CD4-positive, alpha-beta T cell treated with Interleukin-4 for 4 hours (primary cell): Measurements from ENCODE around the gene QKI.
A peak's percentile ranks its signal among the peaks of the same experiment; 100 is the strongest.
"Not testable (repeated sequence)": the region's sequence is repeated elsewhere in the genome, so short reads cannot be mapped to it uniquely, and the experiment has no call there.

Experiments
- DNase-seq: peaks from one replicate; pipeline ENCODE4 v3.0.0-alpha.2; 2020

QKI gene

DNA sequence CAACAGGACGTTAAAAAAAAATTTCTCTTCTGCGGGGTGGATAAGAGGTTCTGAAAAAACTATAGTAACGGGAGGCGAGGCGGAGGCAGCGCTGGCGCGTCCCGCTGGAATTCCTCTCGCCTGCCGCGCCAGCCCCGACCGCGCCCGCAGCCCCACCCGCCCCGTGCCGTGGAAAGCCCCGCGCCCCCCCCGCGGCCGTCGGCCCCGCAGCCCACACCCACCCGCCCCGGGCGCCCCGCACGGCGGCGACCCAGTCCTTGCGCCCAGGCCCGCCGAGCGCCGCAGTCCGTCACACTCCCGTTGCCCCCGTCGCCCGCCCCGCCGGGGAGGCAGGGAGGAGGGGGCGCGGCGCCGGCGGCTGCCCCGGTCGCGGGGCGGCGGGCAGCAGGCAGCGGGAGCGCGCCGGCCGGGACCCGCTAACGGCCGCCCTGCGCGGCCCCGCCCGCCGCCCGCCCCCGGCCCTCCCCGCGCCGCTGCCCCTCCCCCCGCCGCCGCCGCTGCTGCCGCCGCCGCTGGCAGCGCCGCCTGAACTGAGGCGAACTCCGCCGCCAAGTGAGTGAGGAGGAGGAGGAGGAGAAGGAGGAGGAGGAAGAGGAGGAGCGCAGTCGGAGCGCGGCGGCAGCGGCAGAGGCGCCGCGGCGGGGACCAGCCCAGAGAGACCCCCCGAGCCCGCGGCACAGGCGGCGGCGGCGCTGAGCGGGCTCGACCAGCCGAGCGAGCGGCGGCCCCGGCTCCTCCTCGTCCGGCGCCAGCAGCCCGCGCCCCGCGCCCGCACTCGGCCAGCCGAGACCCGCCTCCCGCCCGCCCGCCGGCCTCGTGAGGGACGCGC is at the start of gene QKI:
Gene QKI, plus strand, starts transcription at position 602 of the 829 bp plus-strand sequence. CDS start 476 bp downstream, outside the sequence.
- peak; percentile 88 for DNase-seq

DNA sequence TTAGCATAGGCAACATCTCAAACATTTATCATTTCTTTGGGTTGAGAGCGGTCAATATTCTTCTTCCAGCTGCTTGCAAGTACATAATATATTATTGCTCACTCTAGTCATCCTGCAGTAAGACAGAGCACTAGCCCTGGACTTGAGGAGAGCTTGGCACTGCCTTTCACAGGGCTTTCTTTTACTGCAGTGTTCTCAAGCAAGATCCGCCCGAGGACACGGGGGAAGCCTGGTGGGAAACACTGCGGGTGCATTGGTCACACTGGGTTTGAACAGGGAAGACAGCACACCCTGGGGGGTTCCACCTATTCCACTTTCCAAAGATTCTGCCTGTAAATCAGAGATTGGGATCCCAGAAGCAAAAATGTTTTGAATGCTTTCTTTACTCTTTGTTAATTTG is 48.2 kb upstream of the QKI start:
- no peak for DNase-seq

DNA sequence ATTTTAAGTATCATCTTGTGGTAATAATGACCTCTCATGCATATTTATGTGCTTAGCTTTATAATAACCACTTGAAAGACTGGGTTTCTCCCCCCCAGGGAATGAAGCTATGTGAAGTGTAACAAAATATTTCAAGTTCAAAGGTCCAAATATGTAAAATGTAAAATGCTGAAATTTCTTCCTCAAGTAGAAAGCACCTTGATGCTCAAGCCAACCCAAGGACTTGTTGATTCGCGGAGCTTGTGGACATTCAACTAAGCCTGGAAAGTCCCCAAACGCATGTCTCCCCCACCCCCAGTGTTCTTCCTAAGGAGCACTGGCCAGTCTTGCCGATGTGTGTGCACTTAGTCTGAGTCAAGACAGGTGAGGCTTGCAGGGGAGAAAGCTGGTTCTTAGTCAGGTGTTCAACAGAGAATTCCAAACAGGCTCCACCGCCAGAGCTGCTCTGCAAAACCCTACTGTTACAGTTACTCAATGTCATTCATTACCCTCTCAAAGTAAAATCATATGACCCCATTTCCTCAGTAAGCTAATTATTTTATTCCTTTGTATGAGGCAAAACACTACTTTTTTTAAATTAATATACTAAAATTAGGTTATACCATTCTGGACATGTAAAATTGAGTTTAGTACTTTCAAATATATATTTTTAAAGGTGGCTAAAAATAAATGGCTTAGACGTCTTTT is 46.9 kb upstream of the QKI start:
- DNase-seq: no peak

DNA sequence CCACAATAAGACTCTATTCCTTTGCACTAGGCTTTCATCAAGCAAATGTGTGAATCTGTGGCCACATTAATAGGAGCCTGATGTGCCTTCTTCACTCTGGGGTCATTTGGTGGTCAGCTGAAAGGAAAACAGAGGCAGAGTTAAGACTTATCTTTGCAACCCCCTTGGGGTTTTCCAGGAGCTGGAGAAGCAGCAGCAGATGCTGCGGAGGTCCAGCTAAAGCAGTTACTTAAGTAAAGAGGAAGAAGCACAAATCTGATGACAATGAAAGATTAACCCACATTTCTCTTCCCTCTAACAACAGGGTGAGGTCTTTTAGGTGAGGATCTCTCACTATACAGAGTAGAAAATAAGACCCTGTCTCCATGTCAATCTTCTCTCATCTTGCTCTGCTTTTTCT is 45.4 kb upstream of the QKI start:
- no peak for DNase-seq

DNA sequence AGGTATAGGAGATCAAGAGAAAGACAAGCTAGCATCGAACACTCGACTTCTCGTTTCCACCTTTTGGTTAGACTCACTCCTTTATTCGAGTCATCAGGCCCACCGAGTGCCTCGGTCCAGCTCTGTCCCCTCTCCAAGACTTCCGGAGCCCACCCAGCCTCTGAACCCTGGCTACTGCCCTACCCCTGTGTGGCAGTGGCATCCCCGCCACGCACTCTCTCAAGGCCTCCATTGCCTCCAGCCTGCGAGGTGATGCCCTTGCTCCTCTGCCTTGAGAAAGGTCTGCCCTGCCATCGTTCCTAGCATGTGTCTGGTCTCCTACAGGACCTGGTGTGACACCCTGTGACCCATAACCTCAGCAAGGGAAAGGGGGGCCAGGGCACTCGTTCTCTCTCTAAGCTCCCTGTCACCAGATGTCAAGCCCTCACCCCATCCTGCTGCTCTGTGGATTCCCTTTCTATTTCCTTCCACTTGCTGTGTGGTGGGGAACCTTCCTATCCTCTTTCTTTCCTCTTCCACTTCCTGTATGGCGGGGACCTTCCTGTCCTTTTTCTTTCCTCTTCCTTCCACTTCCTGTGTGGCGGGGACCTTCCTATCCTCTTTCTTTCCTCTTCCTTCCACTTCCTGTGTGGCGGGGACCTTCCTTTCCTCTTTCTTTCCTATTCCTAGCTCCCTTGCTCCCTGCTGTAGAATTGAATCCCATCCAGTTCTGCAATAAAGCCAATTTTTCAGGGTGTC is 44.7 kb upstream of the QKI start:
- no peak for DNase-seq

DNA sequence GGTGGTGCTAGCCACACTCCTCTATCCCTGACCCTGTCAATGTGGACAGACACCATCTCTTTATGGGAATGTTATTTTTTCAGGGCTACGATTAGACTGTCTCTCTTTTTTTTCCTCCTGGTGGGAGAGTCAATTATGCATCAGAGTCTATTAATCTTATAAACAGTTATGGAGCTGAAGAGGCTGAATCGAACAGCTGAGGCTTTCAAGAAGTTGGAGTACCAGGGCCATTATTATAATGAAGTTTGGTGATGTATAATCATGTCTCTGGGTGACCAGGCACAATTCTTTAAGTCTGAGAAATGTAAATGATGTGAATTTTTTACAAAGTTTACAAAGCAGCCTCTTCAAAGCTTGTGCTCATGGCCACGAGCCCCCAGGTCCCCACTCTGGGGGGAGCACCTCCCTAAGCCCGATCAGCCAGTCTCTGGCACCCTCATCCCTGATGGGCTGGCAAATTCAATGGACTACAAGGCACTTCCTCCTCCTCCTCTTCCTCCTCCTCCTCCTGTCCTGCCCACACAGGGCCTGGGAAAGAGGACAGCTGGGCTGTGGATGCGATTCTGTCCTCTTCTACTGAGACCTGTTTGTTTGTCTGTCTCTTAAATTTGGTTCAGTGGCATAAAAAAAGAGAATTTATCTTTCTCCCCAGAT is 43.9 kb upstream of the QKI start:
- no peak for DNase-seq

DNA sequence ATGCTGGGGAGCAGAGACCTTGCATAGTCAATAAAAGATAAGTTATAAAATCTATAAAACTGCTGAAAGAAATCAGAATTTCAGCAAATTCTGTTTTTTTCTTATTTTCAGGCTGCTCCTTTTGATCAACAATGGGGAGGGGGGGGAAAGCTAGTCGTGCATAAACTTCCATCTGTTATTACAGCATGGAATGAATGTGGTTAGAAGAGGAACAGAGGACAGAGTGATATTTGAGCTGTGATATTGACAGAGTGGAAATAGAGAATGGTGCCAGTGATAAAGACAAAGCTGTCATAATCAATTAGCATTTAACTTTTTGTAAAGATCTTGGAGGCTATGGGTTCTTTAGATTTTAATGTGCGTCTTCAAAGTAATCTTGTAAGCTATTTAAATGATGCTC is 43.4 kb upstream of the QKI start:
- no peak for DNase-seq

DNA sequence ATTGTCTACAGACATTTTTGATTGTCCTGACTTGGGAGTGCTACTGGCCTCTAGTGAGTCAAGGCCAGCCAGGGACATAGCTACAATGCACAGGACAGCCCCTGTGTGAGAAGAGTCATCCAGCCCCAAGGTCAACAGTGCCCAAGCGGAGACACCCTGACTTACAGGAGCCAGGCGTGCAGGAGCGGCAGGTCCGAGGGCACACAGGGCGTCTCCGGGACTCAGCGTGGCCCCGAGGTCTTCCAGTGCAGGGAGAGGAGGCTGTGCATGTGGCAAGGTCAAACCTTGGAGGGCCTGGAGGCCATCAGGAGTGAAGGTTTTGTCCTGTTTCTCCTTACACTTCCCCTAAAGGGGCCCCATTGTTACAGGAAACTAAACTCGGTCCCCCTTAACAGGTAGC is 41.3 kb upstream of the QKI start:
- DNase-seq: no peak

DNA sequence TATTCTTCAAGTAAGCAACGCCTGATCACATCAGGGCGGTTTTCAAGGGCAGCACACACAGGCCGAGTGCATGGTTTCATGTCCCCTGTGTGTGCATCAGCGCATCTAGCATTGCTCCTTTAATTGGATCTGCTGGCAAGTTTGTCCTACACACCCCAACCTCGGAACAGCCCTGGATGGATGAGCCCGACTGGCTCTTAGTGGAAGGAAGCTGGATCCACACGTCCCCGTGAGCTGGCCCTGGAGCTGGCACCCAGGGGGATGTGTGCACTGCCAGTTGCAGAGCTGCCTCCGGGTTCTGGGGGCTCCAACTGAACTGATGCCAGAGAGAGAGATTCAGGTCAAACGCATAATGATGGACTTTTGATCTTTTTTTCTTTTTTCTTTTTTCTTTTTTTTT is 39.2 kb upstream of the QKI start:
- DNase-seq: no peak

DNA sequence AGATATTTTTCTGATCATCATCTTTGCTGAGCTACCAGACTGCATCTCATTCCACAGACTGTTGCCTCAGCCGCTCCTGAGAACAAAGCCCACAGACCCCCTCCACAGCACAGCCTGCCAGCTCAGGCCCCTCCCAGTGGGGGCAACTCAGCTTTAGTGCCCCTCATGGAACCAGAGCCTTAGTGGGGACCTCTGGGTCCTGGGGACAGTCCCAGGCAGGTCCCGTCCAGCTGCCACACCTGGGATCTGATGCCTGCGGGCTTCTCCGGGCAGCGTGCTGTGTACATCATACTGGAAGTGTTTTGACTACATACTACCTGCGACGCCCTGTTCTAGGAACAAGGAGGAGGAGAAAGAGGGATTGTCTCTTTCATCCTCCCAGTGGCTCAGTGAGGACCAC is 38.3 kb upstream of the QKI start:
- DNase-seq: no peak

DNA sequence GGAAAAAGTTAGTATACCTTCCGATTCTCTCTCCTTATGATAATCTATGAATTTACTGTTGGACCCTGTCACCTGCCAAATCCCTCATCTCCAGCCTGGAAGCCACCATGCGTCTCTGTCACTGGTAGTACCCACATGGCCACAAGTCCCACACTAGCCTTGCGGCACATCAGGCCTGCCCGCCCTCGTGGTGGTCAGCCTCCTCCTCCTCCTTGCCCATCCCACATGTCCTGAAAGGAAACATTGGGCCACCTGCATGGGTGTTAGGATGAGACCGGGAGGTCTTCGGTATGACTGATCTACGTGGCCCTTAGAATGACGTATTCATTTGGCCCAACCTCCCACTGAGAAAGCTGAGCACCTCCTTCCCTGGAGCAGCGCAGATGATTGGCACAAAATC is 37.0 kb upstream of the QKI start:
- DNase-seq: no peak

DNA sequence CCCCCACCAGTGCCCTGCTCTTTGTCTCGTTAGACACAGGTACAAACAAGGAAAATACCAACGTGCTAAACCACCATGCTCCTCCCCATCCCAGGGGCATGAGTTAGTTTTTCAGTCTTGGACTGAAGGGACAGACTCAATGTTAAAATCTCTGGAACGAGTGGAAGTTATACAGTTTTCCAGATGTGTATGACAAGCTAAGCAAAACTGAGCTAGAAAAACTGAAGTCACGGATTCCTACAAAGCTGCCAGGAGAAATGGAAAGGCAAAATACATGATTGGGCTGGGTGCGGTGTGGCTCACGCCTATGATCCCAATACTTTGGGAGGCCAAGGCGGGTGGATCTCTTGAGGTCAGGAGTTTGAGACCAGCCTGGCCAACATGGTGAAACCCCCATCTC is 34.3 kb upstream of the QKI start:
- DNase-seq: no peak

DNA sequence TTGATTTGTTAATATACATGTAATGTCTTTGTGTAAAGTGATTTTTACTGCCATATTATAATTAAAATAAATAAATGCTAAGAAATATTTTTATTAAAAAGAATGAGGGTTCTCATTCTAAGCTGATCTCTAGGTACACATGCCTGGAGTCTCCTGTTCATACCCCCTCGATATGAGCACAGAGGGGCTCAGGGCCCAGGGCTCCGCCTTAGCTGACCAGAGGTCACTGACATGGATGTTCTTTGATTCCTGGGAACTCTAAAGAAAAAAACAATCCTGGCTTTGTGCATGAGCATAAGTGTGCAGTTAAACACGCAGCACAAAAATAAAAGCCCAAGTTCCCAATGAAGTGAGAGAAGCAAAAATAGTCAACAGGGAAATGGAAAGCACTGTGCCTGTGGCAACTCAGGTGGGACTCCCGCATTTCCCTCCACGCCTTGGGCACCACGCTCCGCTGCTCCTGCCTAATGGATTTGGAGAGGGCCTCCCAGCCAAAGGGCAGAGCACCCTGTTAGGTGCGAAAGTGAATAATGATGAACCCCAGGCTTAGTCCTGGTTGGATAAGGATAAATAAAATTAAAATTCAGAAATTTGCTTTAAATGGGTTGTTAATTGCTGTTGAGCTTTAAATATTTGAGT is 33.3 kb upstream of the QKI start:
- no peak for DNase-seq

DNA sequence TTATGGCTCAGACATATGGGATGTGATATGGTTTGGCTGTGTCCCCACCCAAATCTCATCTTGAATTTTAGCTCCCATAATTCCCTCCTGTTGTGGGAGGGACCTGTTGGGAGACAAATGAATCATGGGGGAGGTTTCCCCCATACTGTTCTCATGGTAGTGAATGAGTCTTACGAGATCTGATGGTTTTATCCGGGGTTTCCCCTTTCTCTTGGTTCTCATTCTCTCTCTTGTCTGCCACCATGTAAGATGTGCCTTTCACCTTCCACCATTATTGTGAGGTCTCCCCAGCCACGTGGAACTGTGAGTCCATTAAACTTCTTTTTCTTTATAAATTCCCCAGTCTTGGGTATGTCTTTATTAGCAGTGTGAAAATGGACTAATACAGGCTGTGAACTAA is 31.1 kb upstream of the QKI start:
- DNase-seq: not testable (repeated sequence)

DNA sequence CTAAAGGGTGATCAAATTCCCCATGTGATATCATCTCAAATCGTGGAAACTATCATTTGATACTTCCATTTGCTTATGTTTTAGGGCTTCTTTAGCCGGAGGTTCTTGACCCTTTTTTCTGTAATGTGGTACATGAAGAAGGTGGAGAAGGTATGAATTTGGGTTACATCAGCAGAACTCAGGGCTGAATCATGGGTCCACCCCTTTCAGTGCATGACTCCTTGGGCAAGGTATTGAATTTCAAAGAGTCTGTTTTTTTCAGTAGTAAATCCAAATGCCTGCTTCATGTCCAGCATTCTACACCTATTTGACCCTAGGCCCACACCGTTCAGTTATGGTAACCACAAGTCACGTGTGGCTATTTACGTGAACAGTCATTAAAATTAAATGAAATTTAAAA is 30.6 kb upstream of the QKI start:
- DNase-seq: no peak

DNA sequence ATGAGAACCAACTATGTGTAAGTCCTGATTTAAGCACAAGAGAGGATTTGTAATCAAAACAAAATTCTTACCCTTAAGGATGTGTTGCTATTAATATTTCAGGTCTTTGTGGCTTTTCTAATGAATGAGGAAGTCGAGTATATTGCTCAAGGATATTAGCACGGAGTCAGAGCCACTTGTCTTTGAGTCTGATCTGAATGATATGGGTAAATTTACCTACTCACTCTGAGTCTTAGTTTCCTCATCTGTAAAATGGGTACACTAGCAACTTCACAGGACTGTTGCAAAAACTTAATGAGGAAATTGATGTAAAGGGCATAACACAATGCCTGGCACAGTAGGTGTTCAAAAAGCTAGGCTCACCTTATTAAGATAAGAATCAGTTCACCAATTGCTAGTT is 30.0 kb upstream of the QKI start:
- no peak for DNase-seq

DNA sequence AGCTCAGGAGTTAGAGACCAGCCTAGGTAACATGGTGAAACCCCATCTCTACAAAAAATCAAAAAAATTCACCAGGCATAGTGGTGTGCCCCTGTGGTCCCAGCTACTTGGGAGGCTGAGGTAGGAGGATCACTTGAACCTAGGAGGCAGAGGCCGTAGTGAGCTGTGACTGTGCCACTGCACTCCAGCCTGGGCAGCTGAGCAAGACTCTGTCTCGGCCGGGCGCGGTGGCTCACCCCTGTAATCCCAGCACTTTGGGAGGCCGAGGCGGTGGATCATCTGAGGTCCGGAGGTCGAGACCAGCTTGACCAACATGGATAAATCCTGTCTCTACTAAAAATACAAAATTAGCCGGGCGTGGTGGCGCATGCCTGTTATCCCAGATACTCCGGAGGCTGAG is 29.0 kb upstream of the QKI start:
- DNase-seq: not testable (repeated sequence)

DNA sequence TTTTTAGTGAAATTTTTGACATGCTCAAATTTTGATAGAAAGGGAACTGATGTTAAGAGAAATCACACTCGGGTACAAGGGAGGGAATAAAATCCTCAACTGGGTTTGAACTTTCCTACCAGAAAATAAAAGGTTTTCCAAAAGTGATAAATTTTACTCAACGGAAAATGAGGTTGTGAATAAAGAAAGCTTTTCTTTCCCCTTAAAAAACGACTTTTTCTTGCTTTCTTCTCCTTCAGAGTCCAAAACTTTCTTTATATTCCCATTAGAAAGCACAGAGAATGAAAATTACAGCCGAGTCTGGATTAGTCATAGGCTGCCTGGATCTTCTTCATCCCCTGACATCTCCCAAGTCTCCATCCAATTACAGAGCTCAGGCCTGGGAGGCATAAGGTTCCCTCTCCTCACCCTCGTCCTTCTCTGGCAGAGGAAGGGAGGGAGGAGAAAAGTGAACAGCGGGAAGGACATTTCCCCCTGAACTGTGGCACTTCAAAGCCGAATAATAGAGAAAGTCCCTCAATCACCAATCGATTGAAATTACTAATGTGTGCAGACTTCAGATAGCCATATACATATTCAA is 28.1 kb upstream of the QKI start:
- DNase-seq: no peak

DNA sequence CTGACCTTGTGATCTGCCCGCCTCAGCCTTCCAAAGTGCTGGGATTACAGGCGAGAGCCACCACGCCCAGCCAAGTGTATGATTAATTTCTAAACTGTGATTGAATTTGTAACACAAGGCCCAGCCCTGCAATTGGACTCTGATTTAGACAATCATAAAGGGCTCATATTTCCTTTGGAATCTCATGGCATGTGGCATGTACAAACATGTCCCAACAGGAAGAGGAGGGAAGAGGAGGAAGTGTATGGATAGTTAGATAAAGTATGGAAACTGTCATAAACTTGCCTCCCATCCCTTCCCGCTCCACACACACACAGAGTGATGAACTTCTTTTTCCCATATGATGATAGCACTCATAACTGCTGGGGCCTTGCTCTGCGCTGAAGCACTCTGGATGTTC is 27.2 kb upstream of the QKI start:
- DNase-seq: no peak

DNA sequence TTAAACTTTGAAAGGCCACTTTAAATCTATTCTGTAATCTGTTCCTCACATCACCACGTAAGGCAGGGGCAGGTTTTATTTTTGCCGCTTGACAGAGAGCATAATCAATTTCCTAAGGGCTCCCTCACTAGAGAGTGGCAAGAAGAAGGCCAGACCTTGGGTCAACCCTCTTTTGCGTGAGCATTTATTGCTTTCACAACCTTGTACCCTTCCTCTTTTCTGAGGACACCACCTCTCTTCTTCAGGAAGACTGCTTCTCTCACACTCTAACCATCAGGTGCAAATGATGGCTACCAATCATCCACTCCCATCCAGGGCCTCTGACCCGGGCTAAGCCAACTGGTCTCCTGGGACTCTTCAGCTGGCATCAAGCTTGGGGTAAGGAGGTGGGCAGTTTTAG is 25.2 kb upstream of the QKI start:
- DNase-seq: no peak

DNA sequence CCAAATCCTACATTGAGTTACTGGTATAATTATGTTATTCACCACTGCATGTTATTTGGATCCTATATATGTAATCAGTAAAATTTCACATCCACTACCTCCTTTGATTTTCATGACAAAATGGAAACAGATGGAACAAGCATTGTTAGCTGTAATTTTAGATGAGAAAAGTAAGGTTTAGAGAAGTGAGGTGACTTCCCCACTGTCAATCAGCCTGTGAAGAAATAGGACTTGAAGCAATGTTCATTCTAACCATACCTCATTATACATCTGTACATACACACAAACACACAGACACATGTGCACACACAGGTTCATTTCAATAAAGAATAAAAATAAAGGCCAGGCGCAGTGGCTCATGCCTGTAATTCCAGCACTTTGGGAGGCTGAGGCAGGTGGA is 23.7 kb upstream of the QKI start:
- no peak for DNase-seq

DNA sequence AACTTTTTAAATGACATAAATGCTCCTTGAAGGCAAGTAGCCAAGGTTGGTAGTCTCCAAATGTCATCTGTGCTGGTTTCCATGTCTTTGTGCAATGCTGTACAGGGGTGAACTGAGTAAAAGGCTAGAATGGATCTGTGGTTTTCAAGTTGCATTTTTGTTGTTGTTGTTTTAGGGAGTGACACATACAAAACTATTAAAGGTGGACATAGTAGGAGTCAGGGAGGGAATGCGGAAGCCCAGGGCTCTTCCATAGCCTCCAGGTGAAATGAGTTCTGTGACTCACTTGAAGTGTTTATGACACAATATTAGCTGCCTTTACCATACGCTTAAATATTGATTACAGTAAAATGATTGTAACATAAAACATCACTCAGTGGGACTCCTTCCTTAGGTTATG is 22.5 kb upstream of the QKI start:
- DNase-seq: no peak

DNA sequence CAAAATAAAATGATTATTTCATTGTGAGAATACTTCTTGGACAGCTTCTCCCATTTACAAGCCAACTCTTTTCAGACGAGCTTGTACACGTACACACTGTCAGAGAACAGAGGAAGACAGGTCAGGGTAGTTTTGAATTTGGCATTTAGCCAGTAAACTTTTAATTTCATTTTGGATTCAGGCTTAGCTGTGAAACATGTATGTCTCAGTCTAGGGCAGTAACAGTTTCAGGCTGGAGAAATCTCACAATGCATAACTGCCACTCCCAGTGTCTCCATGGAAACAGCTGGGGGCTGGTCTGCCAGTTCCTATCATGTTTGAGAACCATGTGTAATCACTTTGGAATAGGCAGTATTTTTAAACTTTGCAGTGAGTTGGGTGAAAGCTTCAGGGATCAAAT is 22.0 kb upstream of the QKI start:
- DNase-seq: no peak
